Hair follicle dermal papilla cell (primary cell): ENCODE results near the gene NMT1. TPM values are rescaled to one million over a fixed set of nuclear protein-coding genes. Genes with fewer than 3 reads are reported as not detected.

Experiments used
- small RNA-seq: library from RNA; depleted of rRNA; stranded (forward); fragments of <200 nt; gene quantifications from one replicate; pipeline ENCODE3, GENCODE V24; 2012
- total RNA-seq: library from RNA; depleted of rRNA; stranded (reverse); fragments of >200 nt; gene quantifications from 2 replicates; pipeline ENCODE4 v1.2.3, GENCODE V29; 2012

The NMT1 gene
- 82.4 and 90.6 TPM in 2 replicates for total RNA-seq

DNA sequence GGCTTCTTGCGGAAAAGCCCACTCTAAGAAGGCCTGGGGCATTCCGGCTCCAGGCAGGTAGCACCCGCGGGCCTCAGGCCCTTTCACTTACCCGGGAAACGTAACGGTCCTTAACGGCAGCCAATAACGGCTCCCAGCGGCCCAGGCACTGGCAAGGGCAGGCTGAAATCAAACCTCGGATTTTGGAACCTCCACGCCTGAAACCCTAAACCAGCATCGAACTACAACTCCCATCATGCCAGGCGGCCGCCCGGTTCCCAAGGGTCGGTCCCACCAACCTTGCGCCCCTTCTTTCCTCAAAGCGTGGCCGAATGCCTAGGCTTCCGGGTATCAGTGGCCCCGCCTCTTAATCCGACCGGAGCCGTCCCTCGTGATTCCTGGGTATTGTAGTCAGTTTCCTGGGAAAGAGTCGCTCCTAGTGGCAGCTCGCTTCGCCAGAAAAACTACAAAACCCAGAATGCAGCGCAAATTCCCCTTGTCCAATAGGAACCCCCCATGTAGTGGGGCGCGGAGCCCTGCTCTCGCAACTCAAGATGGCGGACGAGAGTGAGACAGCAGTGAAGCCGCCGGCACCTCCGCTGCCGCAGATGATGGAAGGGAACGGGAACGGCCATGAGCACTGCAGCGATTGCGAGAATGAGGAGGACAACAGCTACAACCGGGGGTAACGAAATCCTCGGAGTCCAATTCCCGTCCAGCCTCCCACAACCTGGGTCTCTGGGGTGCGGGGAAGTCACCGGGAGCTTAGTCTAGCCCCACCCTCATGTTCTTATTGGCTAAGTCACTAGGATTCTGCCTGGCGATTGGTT lies at the start of gene NMT1:
Gene NMT1 (plus strand): TSS at position 521 of the 809 bp plus-strand sequence. CDS start 13 bp downstream, at position 534.

DNA sequence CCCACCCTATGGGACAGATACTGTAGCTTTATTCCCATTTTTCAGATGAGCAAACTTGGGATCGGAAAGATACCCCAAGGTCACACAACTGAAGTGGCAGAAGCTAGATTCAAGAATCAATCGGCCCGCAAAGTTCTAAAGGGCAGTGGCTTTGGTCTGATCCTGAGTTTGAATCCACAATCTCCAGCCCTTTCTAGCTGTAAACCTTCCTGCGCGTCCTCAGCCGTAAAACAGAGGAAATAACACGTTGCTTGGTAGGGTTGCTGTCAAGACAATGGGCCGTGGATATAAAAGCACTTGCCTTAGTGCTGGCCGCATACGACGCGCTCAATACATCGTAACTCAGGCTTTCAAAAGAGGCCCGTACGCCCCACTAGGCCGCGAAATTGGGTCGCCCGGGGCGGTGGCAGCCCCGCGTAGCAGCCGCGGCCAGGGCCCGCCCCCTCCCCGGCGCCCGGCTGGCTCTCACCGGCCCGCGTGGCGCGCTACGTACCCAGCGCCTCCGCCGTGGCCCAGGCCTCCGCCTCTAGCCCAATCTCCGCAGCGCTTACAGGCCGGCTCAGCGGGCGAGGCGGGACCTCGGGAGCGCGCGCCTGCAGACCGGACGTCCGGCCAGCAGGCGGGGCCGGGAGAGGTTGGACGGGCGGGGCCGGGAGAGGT lies 9.9 kb upstream of the NMT1 start, which contains the start of gene DCAKD:
Gene DCAKD (minus strand): TSS at position 573 of the 660 bp plus-strand sequence. CDS start 16,747 bp downstream, outside the sequence.

DNA sequence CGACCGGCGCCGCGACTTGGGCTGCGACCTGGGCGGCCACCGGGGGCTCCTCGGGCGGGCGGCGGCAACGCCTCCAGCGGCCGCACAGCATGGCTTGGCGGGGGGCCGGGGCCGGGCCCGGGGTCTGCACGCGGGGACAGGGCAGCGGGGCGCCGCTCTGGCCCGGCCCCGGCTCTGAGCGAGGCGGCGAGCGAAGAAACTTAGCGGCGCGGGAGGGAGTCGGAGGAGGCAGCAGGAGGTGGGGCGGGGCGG lies 71.1 kb downstream of the NMT1 start, which contains the start of gene PLCD3:
Gene PLCD3 (minus strand): TSS at position 196 of the 252 bp plus-strand sequence. CDS start 105 bp downstream, at position 91.

DNA sequence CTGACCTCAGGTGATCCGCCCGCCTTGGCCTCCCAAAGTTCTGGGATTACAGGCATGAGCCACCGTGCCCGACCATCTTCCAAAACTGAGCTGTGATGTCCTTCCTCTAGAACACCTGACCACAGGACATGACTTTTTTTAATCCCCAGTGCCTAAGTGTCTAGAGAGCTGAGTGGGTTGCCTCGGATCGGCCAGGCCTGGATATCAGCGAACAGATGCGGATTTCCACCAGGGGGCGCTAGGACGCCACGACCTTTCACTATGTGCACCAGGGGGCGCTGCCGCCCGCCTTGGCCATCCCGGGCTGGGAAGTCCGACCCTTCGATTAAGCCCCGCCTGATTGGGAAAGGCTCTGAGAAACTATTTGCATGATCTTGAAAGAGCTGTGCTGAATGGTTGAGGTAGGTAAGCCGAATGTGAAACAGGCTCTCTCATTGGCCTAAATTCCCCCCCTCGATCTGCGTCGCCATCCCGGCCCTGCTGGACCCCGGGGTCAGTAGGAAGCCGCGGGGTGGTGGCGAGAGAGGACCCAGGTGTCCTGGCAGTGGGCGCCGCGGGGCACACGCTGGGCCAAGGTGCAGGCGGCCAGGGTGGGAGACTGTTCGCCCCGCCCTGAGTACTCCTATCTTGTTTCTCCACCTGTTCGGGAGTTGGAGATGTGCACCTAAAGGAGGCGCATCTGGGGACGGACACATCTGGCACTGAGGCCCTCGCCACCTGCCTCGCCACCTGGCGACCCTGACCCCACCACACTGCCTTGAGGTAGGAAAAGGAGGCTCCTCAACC lies 74.3 kb downstream of the NMT1 start, which contains the start of gene ACBD4:
Gene ACBD4 (plus strand): TSS at position 496 of the 786 bp plus-strand sequence. CDS start 458 bp downstream, outside the sequence.

DNA sequence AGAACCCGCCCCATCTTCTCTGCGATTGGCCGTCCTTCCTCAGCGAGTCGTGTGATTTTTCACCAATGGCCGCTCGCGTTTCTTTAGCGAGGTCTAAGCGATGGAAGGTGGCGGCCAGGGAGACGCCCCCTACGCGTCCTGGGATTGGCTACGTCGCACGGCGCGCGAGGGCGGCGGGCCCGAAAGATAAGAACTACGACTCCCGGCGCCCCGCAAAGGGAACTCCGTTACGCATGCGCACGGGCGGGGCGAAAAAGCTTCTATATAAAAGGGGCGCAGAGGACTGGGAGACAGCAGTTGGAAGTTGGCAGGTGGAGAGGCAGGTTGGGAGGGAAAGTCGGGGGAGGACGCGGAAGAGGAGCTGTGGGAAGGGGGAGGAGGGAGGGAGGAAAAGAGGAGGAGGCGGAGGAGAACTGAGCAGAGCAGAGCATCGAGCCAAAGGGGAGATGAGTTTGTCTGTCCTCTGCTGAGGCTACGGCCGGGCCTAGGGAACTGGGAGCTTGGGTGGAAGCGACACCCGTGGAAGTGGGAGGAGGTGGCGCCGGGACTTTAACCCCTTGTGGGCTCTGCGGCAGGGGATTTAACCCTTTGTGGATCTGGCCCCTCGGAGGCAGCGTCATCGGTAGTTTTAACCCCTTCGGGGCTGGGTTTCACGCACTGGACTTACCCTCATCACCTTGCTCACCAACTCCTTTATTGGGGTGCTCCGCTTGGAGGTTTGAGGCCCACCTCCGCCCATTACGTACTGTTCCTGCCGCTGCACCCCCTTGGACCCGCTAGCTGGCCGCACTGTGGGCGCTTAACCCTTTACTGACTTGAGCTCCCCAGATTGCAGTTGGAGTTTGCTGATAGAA lies 87.3 kb downstream of the NMT1 start, which contains the start of gene HEXIM1:
Gene HEXIM1 (plus strand): TSS at position 293 of the 854 bp plus-strand sequence. CDS start 716 bp downstream, outside the sequence.

Small RNAs within 50 kb of the gene (small RNA-seq; reads per million reads assigned to genes)
- gene MIR6784: not detected
- gene RF00019: not detected

Other genes starting within 250 kb of the NMT1 start
- gene GJC1, start 231.0 kb upstream of the NMT1 start, total RNA-seq: 33.4 and 53.7 TPM in 2 replicates
- gene HIGD1B, start 213.4 kb upstream of the NMT1 start, total RNA-seq: not detected in 2 replicates
- gene EFTUD2, start 161.9 kb upstream of the NMT1 start, total RNA-seq: 92.7 and 107 TPM in 2 replicates
- gene GFAP, start 145.8 kb upstream of the NMT1 start, total RNA-seq: 1.2 and 2.1 TPM in 2 replicates
- 0.49 and 0.81 TPM in 2 replicates for gene KIF18B, start 113.5 kb upstream of the NMT1 start, total RNA-seq
- gene C1QL1, start 93.0 kb upstream of the NMT1 start, total RNA-seq: 0.49 and 0.65 TPM in 2 replicates
- gene DCAKD, start 9.7 kb upstream of the NMT1 start, total RNA-seq: 52.4 and 56.2 TPM in 2 replicates
- gene PLCD3, start 71.2 kb downstream of the NMT1 start, total RNA-seq: 29.4 and 97.3 TPM in 2 replicates
- 9.1 and 9.9 TPM in 2 replicates for gene ACBD4, start 74.4 kb downstream of the NMT1 start, total RNA-seq
- 16.9 and 17.6 TPM in 2 replicates for gene HEXIM1, start 87.2 kb downstream of the NMT1 start, total RNA-seq
- 6.0 and 7.3 TPM in 2 replicates for gene HEXIM2, start 100.6 kb downstream of the NMT1 start, total RNA-seq
- 14.8 and 22.0 TPM in 2 replicates for gene FMNL1, start 160.6 kb downstream of the NMT1 start, total RNA-seq
- gene SPATA32, start 200.8 kb downstream of the NMT1 start, total RNA-seq: not detected in 2 replicates